HL-60 (cell line): ENCODE measurements around the gene CD300LB.
"Not testable (repeated sequence)": the region's sequence is repeated elsewhere in the genome, so short reads cannot be mapped to it uniquely, and the experiment has no call there.

Experiments
- DNase-seq, 2 experiments: peaks; one replicate each; pipeline ENCODE4 v3.0.0-alpha.2; 2010 to 2020; ENCODE audit warnings: low read depth in 1 of 2, low spot score in 1 of 2
- H3K27ac ChIP-seq: fragments of 250-450 bp; sonication (Bioruptor Pico); replicated peaks from 2 replicates; pipeline ENCODE4 v1.5.1; 2020; ENCODE audit warnings: mild to moderate bottlenecking, moderate library complexity
- H3K27me3 ChIP-seq: fragments of 250-450 bp; sonication (Bioruptor Pico); 2 replicates; pipeline ENCODE4 v1.5.1; 2021; ENCODE audit warnings: mild to moderate bottlenecking, moderate library complexity; ENCODE audit not compliant: insufficient read depth, poor library complexity, severe bottlenecking
- H3K4me3 ChIP-seq: replicated peaks from 2 replicates; pipeline ENCODE4 v1.5.1; 2011; ENCODE audit warnings: mild to moderate bottlenecking, control low read depth, low read length; ENCODE audit not compliant: insufficient read depth
- CTCF ChIP-seq: IDR thresholded peaks from one replicate; pipeline ENCODE4 v1.5.1; 2011; ENCODE audit warnings: low read length, control low read depth, inconsistent platforms; ENCODE audit not compliant: insufficient read depth
- GABPA ChIP-seq: IDR thresholded peaks from 2 replicates; pipeline ENCODE4 v1.6.1; 2012; ENCODE audit warnings: low read depth
- POLR2AphosphoS5 ChIP-seq: IDR thresholded peaks from 2 replicates; pipeline ENCODE4 v1.6.1; 2012; ENCODE audit warnings: low read depth
- SPI1 ChIP-seq: IDR thresholded peaks from 2 replicates; pipeline ENCODE4 v1.6.1; 2012; ENCODE audit warnings: low read depth, mild to moderate bottlenecking, borderline replicate concordance
- TF ChIP-seq, protein P1 (sequence below): IDR thresholded peaks from 2 replicates; pipeline ENCODE4 v1.6.1; 2012; ENCODE audit warnings: low read depth; ENCODE audit not compliant: insufficient replicate concordance

The CD300LB gene

DNA sequence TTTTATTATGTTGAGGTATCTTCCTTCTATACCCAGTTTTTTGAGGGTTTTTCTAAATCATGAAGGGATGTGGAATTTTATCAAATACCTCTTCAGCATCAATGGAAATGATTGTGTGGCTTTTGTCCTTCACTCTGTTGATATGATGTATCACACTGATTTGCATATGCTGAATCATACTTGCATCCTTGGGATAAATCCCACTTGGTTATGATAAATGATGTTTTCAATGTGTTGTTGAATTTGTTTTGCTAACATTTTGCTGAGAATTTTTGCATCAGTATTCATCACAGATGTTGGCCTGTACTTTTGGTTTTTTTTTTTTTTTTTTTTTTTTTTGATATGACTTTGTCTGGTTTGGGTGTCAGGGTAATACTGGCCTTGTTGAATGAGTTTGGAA is 23.1 kb downstream of the CD300LB start:
- no peaks in the 10 kb centered on the region for H3K27me3 ChIP-seq
- no peak overlapping the region for H3K4me3 ChIP-seq
- TF ChIP-seq, protein P1, sequence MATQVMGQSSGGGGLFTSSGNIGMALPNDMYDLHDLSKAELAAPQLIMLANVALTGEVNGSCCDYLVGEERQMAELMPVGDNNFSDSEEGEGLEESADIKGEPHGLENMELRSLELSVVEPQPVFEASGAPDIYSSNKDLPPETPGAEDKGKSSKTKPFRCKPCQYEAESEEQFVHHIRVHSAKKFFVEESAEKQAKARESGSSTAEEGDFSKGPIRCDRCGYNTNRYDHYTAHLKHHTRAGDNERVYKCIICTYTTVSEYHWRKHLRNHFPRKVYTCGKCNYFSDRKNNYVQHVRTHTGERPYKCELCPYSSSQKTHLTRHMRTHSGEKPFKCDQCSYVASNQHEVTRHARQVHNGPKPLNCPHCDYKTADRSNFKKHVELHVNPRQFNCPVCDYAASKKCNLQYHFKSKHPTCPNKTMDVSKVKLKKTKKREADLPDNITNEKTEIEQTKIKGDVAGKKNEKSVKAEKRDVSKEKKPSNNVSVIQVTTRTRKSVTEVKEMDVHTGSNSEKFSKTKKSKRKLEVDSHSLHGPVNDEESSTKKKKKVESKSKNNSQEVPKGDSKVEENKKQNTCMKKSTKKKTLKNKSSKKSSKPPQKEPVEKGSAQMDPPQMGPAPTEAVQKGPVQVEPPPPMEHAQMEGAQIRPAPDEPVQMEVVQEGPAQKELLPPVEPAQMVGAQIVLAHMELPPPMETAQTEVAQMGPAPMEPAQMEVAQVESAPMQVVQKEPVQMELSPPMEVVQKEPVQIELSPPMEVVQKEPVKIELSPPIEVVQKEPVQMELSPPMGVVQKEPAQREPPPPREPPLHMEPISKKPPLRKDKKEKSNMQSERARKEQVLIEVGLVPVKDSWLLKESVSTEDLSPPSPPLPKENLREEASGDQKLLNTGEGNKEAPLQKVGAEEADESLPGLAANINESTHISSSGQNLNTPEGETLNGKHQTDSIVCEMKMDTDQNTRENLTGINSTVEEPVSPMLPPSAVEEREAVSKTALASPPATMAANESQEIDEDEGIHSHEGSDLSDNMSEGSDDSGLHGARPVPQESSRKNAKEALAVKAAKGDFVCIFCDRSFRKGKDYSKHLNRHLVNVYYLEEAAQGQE = no peak
- no peak for TF ChIP-seq POLR2AphosphoS5
- no peak for DNase-seq
- no peak overlapping the region for H3K27ac ChIP-seq

- H3K27ac ChIP-seq, H3K27me3 ChIP-seq, H3K4me3 ChIP-seq, DNase-seq: not testable (repeated sequence)
These were observed 27.3 kb downstream of the CD300LB start for GRCh38 chr17:74503949-74504348.

DNA sequence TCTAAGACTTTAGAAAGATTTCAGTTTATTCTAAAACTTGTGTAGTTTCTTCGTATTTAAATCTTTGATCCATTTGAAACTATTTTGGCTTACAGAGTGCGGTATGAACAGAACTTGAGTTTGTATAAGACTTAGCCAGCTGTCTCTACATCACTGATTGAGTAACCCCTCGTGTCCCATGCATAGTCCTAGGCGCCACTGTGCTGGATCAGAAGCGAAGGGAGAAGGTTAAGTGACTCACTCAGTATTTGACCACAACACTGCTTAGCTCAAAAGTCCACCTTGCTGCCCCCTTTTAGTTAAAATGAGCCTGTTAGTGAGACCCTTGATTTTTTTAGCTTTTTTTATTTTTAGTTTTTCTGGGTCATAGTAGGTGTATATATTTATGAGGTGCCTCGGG is 28.4 kb downstream of the CD300LB start:
- TF ChIP-seq CTCF (no peak), POLR2AphosphoS5 (no peak), SPI1 (no peak), GABPA (no peak)
- TF ChIP-seq, protein P1 = no peak

DNA sequence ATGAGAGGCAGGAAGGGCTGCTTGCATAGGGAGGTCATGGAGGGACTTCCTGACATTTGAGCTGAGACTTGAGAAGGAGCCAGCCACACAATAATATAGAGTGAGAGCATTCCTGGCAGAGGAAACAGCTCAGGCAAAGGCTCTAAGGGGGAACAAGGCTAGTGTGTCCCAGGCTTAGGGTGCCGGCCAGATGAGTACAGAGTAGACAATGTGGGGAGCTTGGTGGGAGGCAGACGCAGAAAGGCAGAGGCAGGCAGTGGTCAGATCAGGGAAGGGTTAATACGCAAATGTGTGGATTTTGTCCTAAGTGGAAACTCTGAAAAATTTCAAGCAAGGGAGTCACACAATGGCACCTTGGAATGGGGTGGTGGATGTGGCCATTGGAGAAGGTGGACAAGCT is 31.3 kb downstream of the CD300LB start:
- H3K27me3 ChIP-seq = no peaks in the 10 kb centered on the region
- DNase-seq = no peak
- TF ChIP-seq CTCF = no peak
- TF ChIP-seq GABPA = no peak
- no peak for TF ChIP-seq POLR2AphosphoS5
- TF ChIP-seq, protein P1 = no peak
- no peak for TF ChIP-seq SPI1
- H3K27ac ChIP-seq = no peak overlapping the region
- H3K4me3 ChIP-seq = no peak overlapping the region

More for the DNA sequence above, 28.4 kb downstream of the CD300LB start:
- Histone ChIP-seq H3K27me3 (no peaks in the 10 kb centered on the region), H3K27ac (no peak overlapping the region), H3K4me3 (no peak overlapping the region)
- no peak for DNase-seq
